IMR-90 (cell line): Measurements from ENCODE around the gene CAMTA1. TPM values are rescaled to one million over a fixed set of nuclear protein-coding genes. Genes with fewer than 3 reads are reported as not detected.

ENCODE experiments used
- ATAC-seq: fragments of 200-7000 bp; cut with Tn5 transposase; 2 replicates; pipeline ENCODE4 v1.9.1; 2020; ENCODE audit warnings: low read depth, mild to moderate bottlenecking, moderate library complexity
- BruUV-seq: library from RNA; stranded (reverse); fragments of 400-500 nt; replicated peaks from 2 replicates; lab custom pipeline; 2021; lab: Mats Ljungman, UMichigan
- CTCF ChIA-PET: fragments of 300-600 bp; formaldehyde crosslinking; extraction: SDS; loops from one replicate; lab custom pipeline; 2021; ENCODE audit warnings: antibody characterized with exemption; lab: Yijun Ruan, JAX
- POLR2A ChIA-PET: fragments of 300-600 bp; sonication (Branson Sonifier 250); formaldehyde crosslinking; loops from one replicate; lab custom pipeline; 2022; ENCODE audit warnings: antibody characterized with exemption; ENCODE audit not compliant: unreplicated experiment; lab: Charles Lee
- DNase-seq: peaks from one replicate; pipeline ENCODE4 v3.0.0; 2013
- H2AFZ ChIP-seq: replicated peaks from 2 replicates; pipeline ENCODE3; 2013; ENCODE audit warnings: low read length, mild to moderate bottlenecking; ENCODE audit not compliant: poor library complexity
- H2AK5ac ChIP-seq: 2 replicates; pipeline ENCODE4 v1.6.1; 2013; ENCODE audit warnings: low read depth, low read length, inconsistent platforms
- H2AK9ac ChIP-seq: replicated peaks from 2 replicates; pipeline ENCODE3; 2013; ENCODE audit warnings: mild to moderate bottlenecking, low read depth, low read length, moderate library complexity; ENCODE audit not compliant: poor library complexity
- H2BK120ac ChIP-seq: 2 replicates; pipeline ENCODE4 v1.6.1; 2013; ENCODE audit warnings: low read depth, low read length, inconsistent platforms
- H2BK15ac ChIP-seq: 3 replicates; pipeline ENCODE4 v1.6.1; 2013; ENCODE audit warnings: low read depth, low read length, inconsistent platforms
- H2BK20ac ChIP-seq: 2 replicates; pipeline ENCODE4 v1.6.1; 2013; ENCODE audit warnings: low read depth, mild to moderate bottlenecking, inconsistent platforms, low read length, moderate library complexity
- H2BK5ac ChIP-seq: 2 replicates; pipeline ENCODE4 v1.6.1; 2013; ENCODE audit warnings: mild to moderate bottlenecking, low read depth, low read length, inconsistent platforms; ENCODE audit not compliant: poor library complexity, severe bottlenecking
- H3K14ac ChIP-seq: replicated peaks from 2 replicates; pipeline ENCODE4 v1.6.1; 2013; ENCODE audit warnings: low read depth, low read length, inconsistent platforms
- H3K18ac ChIP-seq: 2 replicates; pipeline ENCODE4 v1.6.1; 2013; ENCODE audit warnings: low read depth, low read length, control low read depth
- H3K23ac ChIP-seq: 2 replicates; pipeline ENCODE4 v1.6.1; 2013; ENCODE audit warnings: low read depth, low read length, inconsistent platforms
- H3K27ac ChIP-seq: 2 replicates; pipeline ENCODE4 v1.5.1; 2013; ENCODE audit warnings: mild to moderate bottlenecking, control low read depth, low read length; ENCODE audit not compliant: insufficient read depth
- H3K27me3 ChIP-seq: 2 replicates; pipeline ENCODE4 v1.6.1; 2013; ENCODE audit warnings: low read length; ENCODE audit not compliant: control insufficient read depth, insufficient read depth
- H3K36me3 ChIP-seq: 2 replicates; pipeline ENCODE4 v1.6.1; 2013; ENCODE audit warnings: low read length, mixed read lengths; ENCODE audit not compliant: control insufficient read depth, insufficient read depth
- H3K4ac ChIP-seq: 2 replicates; pipeline ENCODE4 v1.6.1; 2013; ENCODE audit warnings: low read depth, low read length, inconsistent platforms
- H3K4me1 ChIP-seq: 2 replicates; pipeline ENCODE4 v1.6.1; 2013; ENCODE audit warnings: low read length, mixed read lengths; ENCODE audit not compliant: control insufficient read depth, insufficient read depth
- H3K4me2 ChIP-seq: 2 replicates; pipeline ENCODE4 v1.6.1; 2013; ENCODE audit warnings: low read depth, mild to moderate bottlenecking, control low read depth, low read length, moderate library complexity
- H3K4me3 ChIP-seq: 2 replicates; pipeline ENCODE4 v1.5.1; 2013; ENCODE audit warnings: low read depth, mild to moderate bottlenecking, control low read depth, low read length, moderate library complexity; ENCODE audit not compliant: insufficient read depth
- H3K56ac ChIP-seq: 2 replicates; pipeline ENCODE4 v1.6.1; 2013; ENCODE audit warnings: low read length, inconsistent platforms; ENCODE audit not compliant: insufficient read depth; ENCODE audit errors: extremely low read depth
- H3K79me1 ChIP-seq, 2 experiments: 2 replicates each; pipeline ENCODE4 v1.6.1; 2013; ENCODE audit warnings: low read length in 2 of 2, inconsistent platforms in 1 of 2, low read depth in 1 of 2
- H3K9ac ChIP-seq: 2 replicates; pipeline ENCODE4 v1.6.1; 2013; ENCODE audit warnings: low read depth, low read length, control low read depth
- H3K9me1 ChIP-seq: 2 replicates; pipeline ENCODE4 v1.6.1; 2013; ENCODE audit warnings: low read length, inconsistent platforms; ENCODE audit not compliant: insufficient read depth
- H3K9me3 ChIP-seq: 2 replicates; pipeline ENCODE4 v1.6.1; 2013; ENCODE audit warnings: low read length; ENCODE audit not compliant: control insufficient read depth, insufficient read depth
- H4K20me1 ChIP-seq: 2 replicates; pipeline ENCODE4 v1.6.1; 2013; ENCODE audit warnings: low read length, inconsistent platforms; ENCODE audit not compliant: insufficient read depth
- H4K5ac ChIP-seq: 2 replicates; pipeline ENCODE4 v1.6.1; 2013; ENCODE audit warnings: mild to moderate bottlenecking, low read depth, low read length, control low read depth
- H4K8ac ChIP-seq, 2 experiments: 2 replicates each; pipeline ENCODE4 v1.6.1; 2013; ENCODE audit warnings: low read depth in 2 of 2, low read length in 2 of 2, control low read depth in 1 of 2, inconsistent platforms in 1 of 2
- H4K91ac ChIP-seq: 2 replicates; pipeline ENCODE4 v1.6.1; 2013; ENCODE audit warnings: low read depth, low read length, inconsistent platforms; ENCODE audit not compliant: insufficient read depth
- BHLHE40 ChIP-seq: fragments of 150-350 bp; IDR thresholded peaks from 2 replicates; pipeline ENCODE4 v1.6.1; 2016; ENCODE audit warnings: mild to moderate bottlenecking, low read depth, low read length
- CHD1 ChIP-seq: IDR thresholded peaks from 2 replicates; pipeline ENCODE4 v1.6.1; 2012; ENCODE audit warnings: low read depth, low read length, improper control_type of control experiment
- CTCF ChIP-seq: conservative IDR thresholded peaks from 2 replicates; pipeline ENCODE4 v1.5.1; 2012; ENCODE audit warnings: mild to moderate bottlenecking, low read depth, low read length, improper control_type of control experiment
- FOS ChIP-seq: fragments of 150-350 bp; IDR thresholded peaks from 2 replicates; pipeline ENCODE4 v1.6.1; 2016; ENCODE audit warnings: low read depth, low read length
- MXI1 ChIP-seq: IDR thresholded peaks from 2 replicates; pipeline ENCODE4 v1.6.1; 2012; ENCODE audit warnings: low read depth, mild to moderate bottlenecking, low read length, moderate library complexity, borderline replicate concordance
- NFE2L2 ChIP-seq: fragments of 150-350 bp; IDR thresholded peaks from 2 replicates; pipeline ENCODE4 v1.6.1; 2016; ENCODE audit warnings: low read depth, mild to moderate bottlenecking, low read length
- POLR2A ChIP-seq: IDR thresholded peaks from 2 replicates; pipeline ENCODE4 v1.6.1; 2012; ENCODE audit warnings: mild to moderate bottlenecking, low read depth, low read length
- RCOR1 ChIP-seq: IDR thresholded peaks from 2 replicates; pipeline ENCODE4 v1.6.1; 2012; ENCODE audit warnings: mild to moderate bottlenecking, low read length, improper control_type of control experiment; ENCODE audit not compliant: insufficient replicate concordance
- RFX5 ChIP-seq: IDR thresholded peaks from 2 replicates; pipeline ENCODE4 v1.8.0; 2012; ENCODE audit warnings: low read depth, mild to moderate bottlenecking, low read length, moderate library complexity
- USF2 ChIP-seq: fragments of 150-350 bp; IDR thresholded peaks from 2 replicates; pipeline ENCODE4 v1.6.1; 2017; ENCODE audit warnings: mild to moderate bottlenecking, antibody characterized with exemption, low read length, low read depth
- WGBS, 2 experiments: methylation state at CpG; one replicate each; pipeline versions ENCODE4 v1.1.5 to v1.1.7; 2013; ENCODE audit warnings: missing lambda C conversion rate in 2 of 2; ENCODE audit not compliant: insufficient read length in 1 of 2; ENCODE audit errors: extremely low coverage in 2 of 2; 5-methylcytosine and 5-hydroxymethylcytosine counted together
- dilution Hi-C: fragments of 300-500 bp; cut with HindIII; formaldehyde crosslinking; loops from one replicate; pipeline ENCODE4 v1.14.3; 2018; ENCODE audit warnings: low sequenced_read_pairs; ENCODE audit not compliant: unreplicated experiment
- in situ Hi-C: fragments of 300-500 bp; cut with MboI; formaldehyde crosslinking; loops from 3 replicates; pipeline ENCODE4 v1.14.3; 2019; ENCODE audit warnings: low sequenced_read_pairs, inconsistent platforms, mixed read lengths
- intact Hi-C: fragments of 100-400 bp; cut with micrococcal nuclease; formaldehyde crosslinking; loops from 2 replicates; pipeline ENCODE4 v1.10.0; 2022
- polyA plus RNA-seq, 3 experiments: library from polyadenylated mRNA; depleted of rRNA; stranded (reverse); fragments of >200 nt; gene quantifications; 2 replicates each; pipeline ENCODE4 v1.2.3, GENCODE V29; 2012; ENCODE audit warnings: low replicate concordance in 1 of 3
- total RNA-seq: library from RNA; depleted of rRNA; stranded (reverse); fragments of >200 nt; gene quantifications from 2 replicates; pipeline ENCODE4 v1.2.3, GENCODE V29; 2012

The CAMTA1 gene
- total and polyA plus RNA-seq, 2 of the 4 experiments (the other 2 are of a cell fraction), result 35.5 to 74.3 TPM

GRCh38 chr1:7583291-7584096 is 798.2 kb downstream of the CAMTA1 start:
- H4K91ac ChIP-seq, result no peak overlapping the region
- H3K56ac ChIP-seq, result no peak overlapping the region
- no peak overlapping the region for H4K5ac ChIP-seq
- peaks cover 15% of the 10 kb centered on the region for H3K27me3 ChIP-seq
- H3K27ac ChIP-seq, result no peak overlapping the region
- ChIA-PET CTCF (no interaction called here), POLR2A (no interaction called here)
- no peak for ATAC-seq
- dilution Hi-C loops, result no loop called here
- no peak overlapping the region for H3K9ac ChIP-seq
- H2AK5ac ChIP-seq, result no peak overlapping the region
- H3K23ac ChIP-seq, result no peak overlapping the region
- H3K4me2 ChIP-seq, result no peak overlapping the region
- no TSS peak for BruUV-seq
- H3K36me3 ChIP-seq, result no peaks in the 10 kb centered on the region
- H2BK5ac ChIP-seq, result no peak overlapping the region
- no peak overlapping the region for H2BK15ac ChIP-seq
- DNase-seq, result no peak
- H3K4ac ChIP-seq, result no peak overlapping the region
- no peak overlapping the region for H2BK20ac ChIP-seq
- H3K18ac ChIP-seq, result no peak overlapping the region
- WGBS, 2 experiments, result 67% methylated on average over 8 of the region's 15 CpGs; no CpG with 5 or more reads in 1 of the 2 experiments
- H4K8ac ChIP-seq, result no peak overlapping the region
- H3K4me1 ChIP-seq, result no peaks in the 10 kb centered on the region
- peaks cover 3% of the 10 kb centered on the region; the same call in 1 of the 2 replicates for H3K9me3 ChIP-seq
- TF ChIP-seq CHD1 (no peak), FOS (no peak), BHLHE40 (no peak), USF2 (no peak), RFX5 (no peak), MXI1 (no peak), CTCF (no peak), POLR2A (no peak), RCOR1 (no peak), NFE2L2 (no peak)
- H2BK120ac ChIP-seq, result no peak overlapping the region
- no peaks in the 10 kb centered on the region for H3K9me1 ChIP-seq
- H2AFZ ChIP-seq, result no peak overlapping the region
- no peaks in the 10 kb centered on the region for H3K79me1 ChIP-seq
- H3K4me3 ChIP-seq, result no peak overlapping the region
- no peak overlapping the region for H3K14ac ChIP-seq
- no peaks in the 10 kb centered on the region for H4K20me1 ChIP-seq
- in situ Hi-C loops, result no loop called here
- intact Hi-C loops, result no loop called here
- no peak overlapping the region for H2AK9ac ChIP-seq
